Measurements from ENCODE around the gene SSBP4.

SSBP4 gene

GRCh38 chr19:18422530-18423191 is 3.5 kb downstream of the SSBP4 start:
- DNase-seq = no peak

GRCh38 chr19:18423258-18424020 is 4.2 kb downstream of the SSBP4 start:
- DNase-seq = no peak

GRCh38 chr19:18424122-18424889 is 5.1 kb downstream of the SSBP4 start:
- no peak for DNase-seq

GRCh38 chr19:18424890-18425514 is 5.8 kb downstream of the SSBP4 start:
- DNase-seq = no peak

GRCh38 chr19:18425515-18426415 is 6.6 kb downstream of the SSBP4 start:
- no peak for DNase-seq

GRCh38 chr19:18426416-18426767 is 7.2 kb downstream of the SSBP4 start:
- DNase-seq = no peak

GRCh38 chr19:18427080-18427742 is 8.0 kb downstream of the SSBP4 start:
- no peak for DNase-seq

GRCh38 chr19:18427743-18428113 is 8.5 kb downstream of the SSBP4 start:
- DNase-seq = no peak

GRCh38 chr19:18428173-18428786 is 9.1 kb downstream of the SSBP4 start:
- DNase-seq = no peak

- peak; percentile 50 for DNase-seq
Observed at GRCh38 chr19:18428787-18429674, 9.8 kb downstream of the SSBP4 start.

GRCh38 chr19:18429717-18430416 is 10.7 kb downstream of the SSBP4 start:
- no peak for DNase-seq

GRCh38 chr19:18430417-18431144 is 11.4 kb downstream of the SSBP4 start:
- no peak for DNase-seq

- no peak for DNase-seq
Observed at GRCh38 chr19:18431351-18432197, 12.4 kb downstream of the SSBP4 start.

- DNase-seq = no peak
Observed at GRCh38 chr19:18432275-18433014, 13.2 kb downstream of the SSBP4 start.

GRCh38 chr19:18433015-18433691 is 14.0 kb downstream of the SSBP4 start:
- DNase-seq = no peak

- no peak for DNase-seq
Observed at GRCh38 chr19:18433735-18434398, 14.7 kb downstream of the SSBP4 start.
